OCI-LY3 (cell line): Measurements from ENCODE around the gene HMGN1.

ENCODE experiments used
- CTCF ChIP-seq: fragments of 200-600, 300-600 bp; sonication (generic); IDR thresholded peaks from 2 replicates; pipeline ENCODE4 v1.5.1; 2014; ENCODE audit warnings: antibody characterized with exemption, low read length, low read depth
- EZH2phosphoT487 ChIP-seq: fragments of 200-600 bp; shearing (Covaris generic); IDR thresholded peaks from 2 replicates; pipeline ENCODE4 v1.6.1; 2018; ENCODE audit warnings: antibody characterized with exemption, mixed run types, low read depth

GRCh38 chr21:39318091-39318959 is 30.6 kb downstream of the HMGN1 start:
- TF ChIP-seq CTCF (no peak), EZH2phosphoT487 (no peak)
